Natural killer cell treated with Interleukin-12 subunit alpha and Interleukin-12 subunit beta and Interleukin-15 and Interleukin-18, amount 100 ng/mL, for 72 hours (primary cell): Measurements from ENCODE around the gene CFAP52. TPM values are rescaled to one million over a fixed set of nuclear protein-coding genes. Genes with fewer than 3 reads are reported as not detected.

Experiments used
- ATAC-seq, 2 donors: fragments of 150-1000 bp; cut with Tn5 transposase in 1 of 2; sonication (Bioruptor Pico), chemical (Tn5 transposase) in 1 of 2; 2 replicates each; pipeline ENCODE4 v1.10.0; 2021
- DNase-seq: peaks from one replicate; pipeline ENCODE4 v3.0.0; 2022; ENCODE audit warnings: low spot score
- H3K27ac Mint-ChIP-seq, 2 donors: 1 replicate in 1 of 2; 2 replicates in 1 of 2; pipeline ENCODE4 v1.8.0; 2022; ENCODE audit warnings: mixed read lengths in 2 of 2, mild to moderate bottlenecking in 1 of 2, moderate library complexity in 1 of 2
- H3K27me3 Mint-ChIP-seq, 2 donors: 1 replicate in 1 of 2; 2 replicates in 1 of 2; pipeline ENCODE4 v1.8.0; 2022; ENCODE audit warnings: mixed read lengths in 2 of 2
- H3K36me3 Mint-ChIP-seq: one replicate; pipeline ENCODE4 v1.8.0; 2022; ENCODE audit warnings: mixed read lengths
- H3K4me1 Mint-ChIP-seq, 2 donors: 1 replicate in 1 of 2; 2 replicates in 1 of 2; pipeline ENCODE4 v1.8.0; 2022; ENCODE audit warnings: low read depth in 2 of 2, mixed read lengths in 2 of 2, mild to moderate bottlenecking in 1 of 2
- H3K4me3 Mint-ChIP-seq: one replicate; pipeline ENCODE4 v1.8.0; 2022; ENCODE audit warnings: mixed read lengths
- H3K9me3 Mint-ChIP-seq: 2 replicates; pipeline ENCODE4 v1.8.0; 2022; ENCODE audit warnings: mixed read lengths
- total RNA-seq, 2 donors: library from RNA; stranded (reverse); gene quantifications; one replicate each; pipeline ENCODE4 v1.2.3, GENCODE V29; 2022

CFAP52 gene
- total RNA-seq, result not detected

DNA sequence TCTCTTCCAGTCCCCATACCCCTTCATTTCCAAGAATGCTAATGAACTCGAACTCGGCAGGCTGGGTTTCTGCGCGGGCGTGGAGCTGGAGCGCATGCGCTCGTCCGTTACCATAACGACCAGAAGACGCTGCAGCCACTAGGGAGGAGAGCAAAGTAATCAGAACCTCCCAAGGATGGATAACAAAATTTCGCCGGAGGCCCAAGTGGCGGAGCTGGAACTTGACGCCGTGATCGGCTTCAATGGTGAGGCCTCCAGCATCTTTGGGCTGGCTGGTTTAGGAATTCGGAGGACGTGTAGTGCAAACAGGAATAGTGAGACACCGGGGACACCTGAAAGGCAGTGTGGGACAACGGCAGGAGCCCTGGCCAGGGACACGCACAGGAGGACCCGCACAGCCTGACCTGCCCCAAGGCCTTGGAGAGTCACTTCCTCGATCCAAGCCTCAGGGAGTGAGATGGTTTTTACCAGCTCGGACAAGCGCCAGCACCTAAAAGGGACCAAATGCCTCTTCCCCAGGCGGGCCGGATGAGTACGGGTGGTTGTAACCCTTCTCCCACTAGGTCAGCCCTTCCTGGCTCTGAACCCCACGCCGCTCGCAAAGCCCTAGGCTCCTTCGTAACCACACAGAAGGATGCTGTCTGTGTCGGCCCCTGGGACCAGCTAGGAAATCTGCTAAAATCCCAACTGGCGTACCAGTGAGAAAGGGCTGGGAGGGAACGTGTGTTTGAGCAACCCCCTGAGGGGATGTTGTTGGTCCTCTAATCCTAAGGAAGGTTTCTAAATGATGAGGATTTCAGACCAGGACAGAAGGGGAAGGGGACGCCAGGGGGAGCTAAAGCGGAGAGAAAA, at the start of gene CFAP52:
CFAP52 (plus strand) TSS at position 122 of the 852 bp plus-strand sequence; CDS start at position 176, 54 bp downstream.
- Mint-ChIP-seq H3K27me3 (no peaks in the 10 kb centered on the region), H3K36me3 (no peaks in the 10 kb centered on the region)

GRCh38 chr17:9527788-9528187, 48.7 kb upstream of the CFAP52 start:
- Mint-ChIP-seq H3K4me3 (no peak overlapping the region), H3K27ac (no peak overlapping the region), H3K36me3 (no peaks in the 10 kb centered on the region), H3K9me3 (no peaks in the 10 kb centered on the region), H3K27me3 (no peaks in the 10 kb centered on the region), H3K4me1 (peaks cover 19 to 20% of the 10 kb centered on the region in 2 donors)
- ATAC-seq (no peak), DNase-seq (no peak)

More for the DNA sequence above, at the start of gene CFAP52:
- DNase-seq, result peak; percentile 80
- peak within 1 kb of the TSS; percentile 99 for H3K4me3 Mint-ChIP-seq
- ATAC-seq, result peak; percentile 71 to 77
- H3K27ac Mint-ChIP-seq, result peak within 1 kb of the TSS; percentile 89 to 91
- H3K9me3 Mint-ChIP-seq, result no peaks in the 10 kb centered on the region
- H3K4me1 Mint-ChIP-seq, result peaks cover 19 to 26% of the 10 kb centered on the region in 2 donors

DNA sequence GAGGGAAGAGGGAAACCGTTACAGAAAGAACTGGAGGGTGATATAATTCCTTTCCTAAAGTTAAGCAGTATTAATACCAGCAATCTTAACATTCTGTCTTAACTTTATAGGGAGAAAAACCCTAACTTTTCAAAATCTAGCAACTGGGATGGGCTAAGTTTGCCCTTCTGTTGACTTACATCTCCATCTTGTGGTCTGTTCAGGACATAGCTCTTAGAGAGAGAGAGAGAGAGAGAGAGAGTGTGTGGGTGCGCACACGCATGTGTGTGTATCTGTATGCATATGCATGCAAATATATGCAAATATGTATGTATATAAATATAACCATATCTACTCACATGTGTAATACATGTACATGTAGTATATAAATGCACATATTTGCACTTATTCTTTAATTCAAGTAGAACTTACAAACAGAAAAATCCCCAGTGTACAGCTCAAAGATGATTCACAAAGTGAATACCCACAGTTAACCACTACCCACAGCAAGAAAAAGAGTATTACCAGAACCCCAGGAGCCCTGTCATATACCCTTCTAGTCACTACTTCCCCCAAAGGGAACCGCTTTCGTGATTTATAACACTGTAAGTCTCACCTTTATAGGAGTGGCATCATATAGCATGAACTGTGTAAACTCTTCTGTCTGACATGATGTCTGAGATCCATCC, 47.3 kb upstream of the CFAP52 start:
- peaks cover 19 to 20% of the 10 kb centered on the region in 2 donors for H3K4me1 Mint-ChIP-seq
- H3K4me3 Mint-ChIP-seq, result no peak overlapping the region
- H3K36me3 Mint-ChIP-seq, result no peaks in the 10 kb centered on the region
- H3K9me3 Mint-ChIP-seq, result no peaks in the 10 kb centered on the region
- H3K27ac Mint-ChIP-seq, result no peak overlapping the region
- ATAC-seq, result peak; percentile 66 to 85
- H3K27me3 Mint-ChIP-seq, result no peaks in the 10 kb centered on the region
- DNase-seq, result no peak

DNA sequence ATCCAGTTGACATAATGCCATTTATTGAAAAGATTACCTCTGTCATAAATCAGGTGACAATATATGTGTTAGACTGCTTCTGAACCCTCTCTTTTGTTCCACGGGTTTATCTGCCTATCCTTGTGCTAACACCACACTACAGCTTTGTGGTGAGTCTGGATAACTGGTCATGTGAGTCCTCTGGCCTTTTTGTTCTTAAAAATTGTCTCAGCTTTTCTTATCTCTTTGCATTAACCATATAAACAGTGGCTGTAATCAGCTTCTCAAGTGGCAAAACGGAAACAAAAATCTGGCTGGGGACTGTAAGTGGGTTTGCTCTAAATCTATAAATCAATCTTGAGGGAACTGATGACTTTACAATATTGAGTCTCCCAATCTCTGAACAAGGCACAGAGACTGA, 45.4 kb upstream of the CFAP52 start:
- no peak for DNase-seq
- no peak overlapping the region for H3K27ac Mint-ChIP-seq
- H3K9me3 Mint-ChIP-seq, result no peaks in the 10 kb centered on the region
- H3K27me3 Mint-ChIP-seq, result no peaks in the 10 kb centered on the region
- H3K4me3 Mint-ChIP-seq, result no peak overlapping the region
- peaks cover 16 to 19% of the 10 kb centered on the region in 2 donors for H3K4me1 Mint-ChIP-seq
- ATAC-seq, result no peak
- H3K36me3 Mint-ChIP-seq, result no peaks in the 10 kb centered on the region

DNA sequence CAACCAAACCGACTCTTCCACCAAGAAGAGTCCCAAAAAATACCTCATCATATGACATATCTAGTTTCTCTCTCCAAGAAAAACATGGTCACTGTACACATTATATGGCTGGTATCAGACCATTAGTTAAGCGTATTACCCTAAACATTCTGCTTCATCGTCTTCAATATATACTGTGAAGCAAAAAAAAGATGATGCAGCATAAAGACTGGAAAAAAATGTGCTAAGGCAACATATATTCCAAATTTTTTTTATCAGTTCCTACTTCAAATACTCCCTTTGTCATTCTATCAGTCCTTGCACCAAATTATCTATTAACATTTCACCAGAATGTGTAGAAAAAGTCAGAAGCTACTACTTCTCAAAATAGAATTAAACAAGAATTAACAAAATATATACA, 43.7 kb upstream of the CFAP52 start:
- ATAC-seq (no peak), DNase-seq (no peak)
- Mint-ChIP-seq H3K27ac (no peak overlapping the region), H3K9me3 (no peaks in the 10 kb centered on the region), H3K27me3 (no peaks in the 10 kb centered on the region), H3K36me3 (no peaks in the 10 kb centered on the region), H3K4me3 (no peak overlapping the region), H3K4me1 (peaks cover 18 to 19% of the 10 kb centered on the region in 2 donors)

DNA sequence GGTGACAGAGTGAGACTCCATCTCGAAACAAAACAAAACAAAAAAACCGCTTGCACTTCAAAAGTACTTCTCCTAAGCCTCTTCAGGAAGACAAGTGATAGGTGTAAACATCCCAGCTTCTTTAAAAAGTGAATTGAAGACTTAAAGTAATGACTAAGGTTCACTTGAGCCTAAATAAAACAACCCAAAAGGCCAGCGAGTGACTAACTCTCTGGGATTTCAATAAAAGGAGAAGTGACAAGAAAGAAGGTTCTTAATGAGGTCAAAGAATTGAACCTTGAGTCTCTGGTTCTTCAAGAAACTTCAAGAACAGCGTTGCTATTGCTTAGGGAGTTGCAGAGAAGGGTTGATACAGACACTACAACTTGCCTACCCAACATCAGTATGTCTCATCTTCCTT, 43.0 kb upstream of the CFAP52 start:
- H3K27me3 Mint-ChIP-seq, result no peaks in the 10 kb centered on the region
- H3K36me3 Mint-ChIP-seq, result no peaks in the 10 kb centered on the region
- ATAC-seq (no peak), DNase-seq (no peak)
- no peak overlapping the region for H3K27ac Mint-ChIP-seq
- no peak overlapping the region for H3K4me3 Mint-ChIP-seq
- H3K4me1 Mint-ChIP-seq, result peaks cover 18 to 19% of the 10 kb centered on the region in 2 donors
- no peaks in the 10 kb centered on the region for H3K9me3 Mint-ChIP-seq

DNA sequence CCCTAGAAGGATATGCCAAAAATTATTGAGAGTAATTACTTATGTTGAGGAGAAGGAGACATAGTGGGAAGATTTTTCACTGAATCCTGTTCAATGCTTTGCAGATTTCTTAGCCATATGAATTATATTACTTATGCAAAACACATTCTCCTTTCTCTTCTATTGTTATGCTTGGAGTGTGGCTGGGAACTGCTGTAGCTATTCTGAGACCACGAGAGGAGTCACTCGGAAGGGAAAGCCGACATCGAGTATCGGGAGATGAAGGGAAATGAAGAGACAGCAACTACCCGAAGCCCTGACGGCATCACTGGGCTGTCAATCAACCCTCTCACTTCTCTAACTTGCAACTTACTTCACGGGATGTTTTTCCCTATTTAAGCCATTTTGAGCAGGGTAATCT, 40.4 kb upstream of the CFAP52 start:
- Mint-ChIP-seq H3K27me3 (no peaks in the 10 kb centered on the region), H3K4me3 (no peak overlapping the region), H3K9me3 (no peaks in the 10 kb centered on the region), H3K27ac (no peak overlapping the region), H3K4me1 (peaks cover 14 to 19% of the 10 kb centered on the region in 2 donors), H3K36me3 (peaks cover 12% of the 10 kb centered on the region)
- ATAC-seq (no peak), DNase-seq (no peak)

DNA sequence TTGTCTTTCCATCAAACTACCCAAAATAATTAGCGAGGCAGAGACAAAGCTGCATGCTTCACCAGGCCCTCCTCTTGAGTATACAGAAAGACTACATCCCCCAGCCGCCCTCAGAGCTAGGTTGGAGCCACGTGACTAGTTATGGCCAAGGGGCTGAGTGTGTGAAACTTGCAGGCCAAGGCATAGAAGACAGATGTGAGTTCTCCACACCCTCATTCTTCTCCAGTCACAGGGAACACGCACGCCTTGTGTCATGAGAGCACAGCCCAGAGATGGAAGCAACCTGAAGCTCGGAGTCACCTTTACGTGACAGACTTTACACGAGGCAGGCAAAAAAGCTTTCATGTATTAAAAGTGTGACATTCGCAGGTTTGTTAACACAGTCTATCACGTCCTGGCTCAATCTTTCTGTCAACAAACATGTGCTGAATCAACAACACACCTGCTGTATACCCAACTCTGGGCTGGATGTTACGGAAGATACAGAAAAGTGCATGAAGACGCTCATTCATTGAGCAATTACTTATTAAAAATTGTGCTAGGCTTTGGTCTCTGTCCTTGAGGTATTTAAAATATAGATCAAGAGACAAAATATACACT, 39.2 kb upstream of the CFAP52 start:
- Mint-ChIP-seq H3K9me3 (no peaks in the 10 kb centered on the region), H3K36me3 (peaks cover 12% of the 10 kb centered on the region), H3K4me3 (no peak overlapping the region), H3K27ac (no peak overlapping the region), H3K27me3 (no peaks in the 10 kb centered on the region), H3K4me1 (peaks cover 11 to 12% of the 10 kb centered on the region in 2 donors)
- DNase-seq (no peak), ATAC-seq (no peak)

- H3K4me3 Mint-ChIP-seq, result no peak overlapping the region
Observed at GRCh38 chr17:9538626-9539025, 37.8 kb upstream of the CFAP52 start.

DNA sequence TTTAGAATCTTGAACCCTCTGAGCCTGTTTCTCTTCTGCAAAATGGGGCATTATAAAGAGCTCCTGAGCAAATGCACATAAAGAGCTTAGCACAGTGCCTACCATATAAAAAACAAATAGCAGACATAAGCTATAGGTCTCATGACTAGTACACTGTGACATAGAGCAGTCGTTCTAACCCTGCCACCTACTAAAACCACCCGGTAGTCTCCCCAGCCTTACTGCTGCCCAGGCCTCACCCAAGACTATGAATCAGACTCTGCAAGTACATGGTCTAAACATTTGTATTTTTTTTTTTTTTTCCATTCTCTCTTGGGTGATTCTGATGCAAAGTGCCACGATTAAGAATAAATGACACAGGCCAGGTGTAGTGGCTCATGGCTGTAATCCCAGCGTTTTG, 34.7 kb upstream of the CFAP52 start:
- no peak overlapping the region for H3K4me3 Mint-ChIP-seq
- peaks cover 11 to 12% of the 10 kb centered on the region in 2 donors for H3K4me1 Mint-ChIP-seq
- H3K9me3 Mint-ChIP-seq, result no peaks in the 10 kb centered on the region
- no peak overlapping the region for H3K27ac Mint-ChIP-seq
- DNase-seq (no peak), ATAC-seq (no peak)
- H3K27me3 Mint-ChIP-seq, result no peaks in the 10 kb centered on the region
- H3K36me3 Mint-ChIP-seq, result peaks cover 12% of the 10 kb centered on the region

More at GRCh38 chr17:9538626-9539025, 37.8 kb upstream of the CFAP52 start:
- Mint-ChIP-seq H3K27ac (no peak overlapping the region), H3K4me1 (peaks cover 11 to 12% of the 10 kb centered on the region in 2 donors), H3K9me3 (no peaks in the 10 kb centered on the region), H3K27me3 (no peaks in the 10 kb centered on the region), H3K36me3 (peaks cover 12% of the 10 kb centered on the region)
- ATAC-seq (no peak), DNase-seq (no peak)

GRCh38 chr17:9544221-9544620, 32.2 kb upstream of the CFAP52 start:
- no peak for ATAC-seq
- Mint-ChIP-seq H3K27ac (no peak overlapping the region), H3K4me3 (no peak overlapping the region), H3K9me3 (no peaks in the 10 kb centered on the region), H3K27me3 (no peaks in the 10 kb centered on the region), H3K4me1 (peaks cover 3% of the 10 kb centered on the region in 2 donors), H3K36me3 (peaks cover 7% of the 10 kb centered on the region)
- DNase-seq, result no peak

DNA sequence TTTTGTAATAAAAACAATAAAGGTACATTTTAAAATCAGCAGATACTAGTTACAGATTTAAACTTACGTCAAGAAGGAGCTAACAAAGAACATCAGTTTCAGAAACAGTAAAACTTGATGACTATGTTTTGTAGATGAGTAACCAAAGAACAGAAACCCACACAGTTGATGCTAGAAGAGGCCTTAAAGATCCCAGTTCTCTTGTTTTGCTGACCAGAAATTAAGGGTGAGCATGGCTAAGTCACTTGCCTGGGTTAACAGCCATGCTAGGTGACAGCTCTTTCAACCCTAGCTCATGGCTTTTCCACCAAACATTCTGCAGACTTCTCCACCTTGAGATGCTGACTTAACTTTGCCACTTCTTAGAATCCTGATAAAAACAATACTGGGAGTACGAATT, 27.2 kb upstream of the CFAP52 start:
- H3K9me3 Mint-ChIP-seq, result no peaks in the 10 kb centered on the region
- no peak overlapping the region for H3K27ac Mint-ChIP-seq
- ATAC-seq (no peak), DNase-seq (no peak)
- H3K4me3 Mint-ChIP-seq, result no peak overlapping the region
- H3K36me3 Mint-ChIP-seq, result no peaks in the 10 kb centered on the region
- no peaks in the 10 kb centered on the region for H3K27me3 Mint-ChIP-seq
- no peaks in the 10 kb centered on the region for H3K4me1 Mint-ChIP-seq

DNA sequence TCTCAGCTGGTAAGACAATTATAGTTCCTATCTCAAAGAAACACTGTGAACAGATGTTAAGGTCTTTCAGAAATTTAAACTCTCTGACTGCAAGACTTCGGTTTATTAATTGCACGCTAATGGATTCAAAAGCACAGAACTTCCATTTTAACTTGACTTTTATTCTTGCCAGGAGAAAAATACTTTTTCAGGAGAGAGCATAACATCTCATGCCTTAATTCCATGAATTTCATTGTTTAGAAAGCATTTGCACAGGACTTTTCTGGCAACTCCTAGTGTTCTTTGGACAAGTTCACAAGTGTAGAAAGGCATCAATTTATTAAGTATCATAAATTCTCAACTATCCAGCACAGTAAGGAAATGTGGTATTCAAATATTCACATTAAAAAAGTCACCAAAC, 23.3 kb upstream of the CFAP52 start:
- Mint-ChIP-seq H3K4me1 (peaks cover 0 to 9% of the 10 kb centered on the region in 2 donors), H3K27me3 (no peaks in the 10 kb centered on the region), H3K27ac (no peak overlapping the region), H3K4me3 (no peak overlapping the region), H3K9me3 (no peaks in the 10 kb centered on the region), H3K36me3 (no peaks in the 10 kb centered on the region)
- ATAC-seq (no peak), DNase-seq (no peak)

- no peak for DNase-seq
- no peaks in the 10 kb centered on the region for H3K36me3 Mint-ChIP-seq
- H3K4me1 Mint-ChIP-seq, result peaks cover 0 to 10% of the 10 kb centered on the region in 2 donors
- no peaks in the 10 kb centered on the region for H3K9me3 Mint-ChIP-seq
- H3K27me3 Mint-ChIP-seq, result no peaks in the 10 kb centered on the region
- no peak for ATAC-seq
- no peak overlapping the region for H3K4me3 Mint-ChIP-seq
- H3K27ac Mint-ChIP-seq, result no peak overlapping the region
Observed at GRCh38 chr17:9553596-9553995, 22.8 kb upstream of the CFAP52 start.
